Measurements from ENCODE around the gene EVI2A.

- no peak for TF ChIP-seq CTCF (IDR thresholded peaks at IDR 0.05; ENCODE audit: low read depth, low read length)
- TF ChIP-seq EZH2phosphoT487 (IDR thresholded peaks at IDR 0.05; ENCODE audit: low read depth) = no peak
Measured at GRCh38 chr17:31286587-31286986, 34.8 kb downstream of the EVI2A start.

Measured in OCI-LY3 (cell line).